ENCODE data around the gene TEDC2.

Gene TEDC2, protein sequence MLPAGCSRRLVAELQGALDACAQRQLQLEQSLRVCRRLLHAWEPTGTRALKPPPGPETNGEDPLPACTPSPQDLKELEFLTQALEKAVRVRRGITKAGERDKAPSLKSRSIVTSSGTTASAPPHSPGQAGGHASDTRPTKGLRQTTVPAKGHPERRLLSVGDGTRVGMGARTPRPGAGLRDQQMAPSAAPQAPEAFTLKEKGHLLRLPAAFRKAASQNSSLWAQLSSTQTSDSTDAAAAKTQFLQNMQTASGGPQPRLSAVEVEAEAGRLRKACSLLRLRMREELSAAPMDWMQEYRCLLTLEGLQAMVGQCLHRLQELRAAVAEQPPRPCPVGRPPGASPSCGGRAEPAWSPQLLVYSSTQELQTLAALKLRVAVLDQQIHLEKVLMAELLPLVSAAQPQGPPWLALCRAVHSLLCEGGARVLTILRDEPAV

DNA sequence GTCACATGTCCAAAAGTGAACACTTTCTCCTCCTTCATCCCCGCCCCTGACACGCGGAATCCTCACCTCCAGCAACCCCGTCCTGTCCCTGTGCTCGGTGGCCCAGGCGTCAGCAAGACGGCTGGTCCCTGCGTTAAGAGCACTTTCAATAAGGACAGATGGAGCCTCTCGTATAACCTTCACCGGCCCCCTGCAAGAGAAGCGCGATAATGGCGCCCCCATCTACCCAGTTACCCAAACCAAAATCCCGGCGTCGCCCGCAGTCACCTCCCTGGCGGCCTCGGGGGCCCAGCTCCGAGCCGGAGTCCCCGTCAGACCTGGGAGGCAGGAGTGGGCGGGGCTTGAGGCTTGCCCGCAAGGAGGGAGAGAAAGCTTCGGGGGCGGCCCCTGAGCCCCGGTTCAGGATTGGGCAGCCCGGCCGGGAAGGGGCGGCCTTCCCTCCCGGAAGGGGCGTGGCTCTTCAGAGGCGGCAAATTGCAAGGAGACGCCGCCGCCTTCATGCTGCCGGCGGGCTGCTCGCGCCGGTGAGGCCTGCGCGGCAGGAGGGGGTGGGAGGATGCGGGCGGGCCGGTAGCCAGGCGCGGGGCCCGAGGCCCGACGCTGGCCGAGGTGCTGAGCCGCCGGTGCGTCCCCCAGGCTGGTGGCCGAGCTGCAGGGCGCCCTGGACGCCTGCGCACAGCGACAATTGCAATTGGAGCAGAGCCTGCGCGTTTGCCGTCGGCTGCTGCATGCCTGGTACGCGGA, at the start of gene TEDC2:
TEDC2 (plus strand) TSS at position 463 of the 744 bp plus-strand sequence; CDS start at position 499, 36 bp downstream.
- TF ChIP-seq, protein P1, sequence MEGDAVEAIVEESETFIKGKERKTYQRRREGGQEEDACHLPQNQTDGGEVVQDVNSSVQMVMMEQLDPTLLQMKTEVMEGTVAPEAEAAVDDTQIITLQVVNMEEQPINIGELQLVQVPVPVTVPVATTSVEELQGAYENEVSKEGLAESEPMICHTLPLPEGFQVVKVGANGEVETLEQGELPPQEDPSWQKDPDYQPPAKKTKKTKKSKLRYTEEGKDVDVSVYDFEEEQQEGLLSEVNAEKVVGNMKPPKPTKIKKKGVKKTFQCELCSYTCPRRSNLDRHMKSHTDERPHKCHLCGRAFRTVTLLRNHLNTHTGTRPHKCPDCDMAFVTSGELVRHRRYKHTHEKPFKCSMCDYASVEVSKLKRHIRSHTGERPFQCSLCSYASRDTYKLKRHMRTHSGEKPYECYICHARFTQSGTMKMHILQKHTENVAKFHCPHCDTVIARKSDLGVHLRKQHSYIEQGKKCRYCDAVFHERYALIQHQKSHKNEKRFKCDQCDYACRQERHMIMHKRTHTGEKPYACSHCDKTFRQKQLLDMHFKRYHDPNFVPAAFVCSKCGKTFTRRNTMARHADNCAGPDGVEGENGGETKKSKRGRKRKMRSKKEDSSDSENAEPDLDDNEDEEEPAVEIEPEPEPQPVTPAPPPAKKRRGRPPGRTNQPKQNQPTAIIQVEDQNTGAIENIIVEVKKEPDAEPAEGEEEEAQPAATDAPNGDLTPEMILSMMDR (IDR thresholded peaks at IDR 0.05; ENCODE audit: low read depth, low read length, missing control alignments), result no peak
- peak within 1 kb of the TSS; percentile 57 for H3K4me3 ChIP-seq (replicated peaks; ENCODE audit: low read depth, low read length)
- DNase-seq (ENCODE audit: extremely low read depth, low read depth), result peak; percentile 68

DNA sequence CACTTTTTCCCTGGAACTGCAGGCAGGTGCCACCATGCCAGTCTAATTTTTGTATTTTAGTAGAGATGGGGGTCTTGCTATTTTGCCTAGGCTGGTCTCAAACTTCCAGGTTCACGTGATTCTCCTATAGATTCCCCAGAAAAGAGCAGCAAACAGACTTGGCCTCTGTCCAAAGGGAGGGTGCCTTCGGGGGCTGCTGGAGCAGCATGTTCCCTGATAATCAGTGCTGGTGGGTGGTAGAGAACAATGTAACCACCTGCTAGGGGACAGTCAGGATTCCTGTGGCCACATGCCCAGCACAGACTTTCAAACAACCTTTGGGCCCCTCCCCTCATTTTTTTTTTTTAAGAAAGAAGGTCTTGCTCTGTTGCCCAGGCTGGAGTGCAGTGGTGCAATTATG, 44.8 kb upstream of the TEDC2 start:
- no peak for DNase-seq (ENCODE audit: extremely low read depth, low read depth)
- no peak overlapping the region for H3K4me3 ChIP-seq (replicated peaks; ENCODE audit: low read depth, low read length)
- TF ChIP-seq, protein P1 (IDR thresholded peaks at IDR 0.05; ENCODE audit: low read depth, low read length, missing control alignments), result no peak

DNA sequence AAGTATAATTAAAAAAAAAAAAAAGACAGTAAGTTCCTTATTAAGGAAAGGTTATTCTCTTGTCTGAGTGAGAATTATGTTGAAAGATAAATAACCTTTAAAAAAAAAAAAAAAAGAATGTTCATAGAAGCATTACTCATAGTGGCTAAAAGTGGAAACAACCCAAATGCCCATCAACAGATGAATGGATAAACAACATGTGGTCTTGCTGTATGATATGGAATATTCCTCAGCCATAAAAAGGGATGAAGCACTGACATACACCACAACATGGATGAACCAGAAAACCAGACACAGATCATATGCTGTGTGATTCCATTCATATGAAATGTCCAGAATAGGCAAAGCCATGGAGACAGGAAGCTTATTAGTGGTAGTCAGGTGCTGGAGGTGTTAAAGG, 39.9 kb upstream of the TEDC2 start:
- no peak for DNase-seq (ENCODE audit: extremely low read depth, low read depth)
- TF ChIP-seq, protein P1 (IDR thresholded peaks at IDR 0.05; ENCODE audit: low read depth, low read length, missing control alignments), result no peak
- H3K4me3 ChIP-seq (replicated peaks; ENCODE audit: low read depth, low read length), result no peak overlapping the region

DNA sequence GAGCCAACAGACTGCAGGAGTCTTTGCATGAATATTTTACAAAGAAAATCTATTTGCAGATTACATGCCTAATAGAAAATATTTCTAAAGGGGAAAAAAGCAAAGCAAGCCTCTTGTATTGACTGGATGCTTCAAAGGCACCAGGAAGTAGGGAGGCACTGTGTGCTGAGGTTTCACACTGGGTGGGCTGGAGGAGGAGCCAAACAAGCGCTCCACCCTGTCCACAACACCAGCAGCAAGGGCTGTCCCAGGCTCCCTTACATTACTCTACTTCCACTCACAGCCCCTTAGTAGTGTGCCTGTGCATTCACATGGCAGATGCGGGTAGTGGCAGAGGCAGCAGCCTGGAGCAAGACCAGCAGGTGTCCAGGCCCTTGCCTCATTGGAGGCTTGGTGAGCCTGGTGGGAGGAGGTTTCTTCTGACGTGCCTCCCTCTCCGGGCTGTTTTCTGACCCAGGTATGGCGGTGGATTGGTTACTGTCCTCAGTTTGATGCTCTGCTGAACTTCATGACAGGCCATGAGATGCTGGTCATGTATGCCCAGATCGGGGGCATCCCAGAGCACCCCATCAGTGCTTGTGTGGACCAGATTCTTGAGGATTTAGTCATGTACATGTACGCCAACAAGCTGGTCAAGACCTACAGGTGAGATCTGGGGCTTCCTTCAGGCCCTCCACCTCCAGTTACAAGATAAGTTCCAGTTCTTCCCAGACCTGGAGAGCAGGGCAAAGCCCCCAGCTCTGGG, 37.6 kb upstream of the TEDC2 start:
- no peak overlapping the region for H3K4me3 ChIP-seq (replicated peaks; ENCODE audit: low read depth, low read length)
- TF ChIP-seq, protein P1 (IDR thresholded peaks at IDR 0.05; ENCODE audit: low read depth, low read length, missing control alignments), result no peak
- no peak for DNase-seq (ENCODE audit: extremely low read depth, low read depth)

DNA sequence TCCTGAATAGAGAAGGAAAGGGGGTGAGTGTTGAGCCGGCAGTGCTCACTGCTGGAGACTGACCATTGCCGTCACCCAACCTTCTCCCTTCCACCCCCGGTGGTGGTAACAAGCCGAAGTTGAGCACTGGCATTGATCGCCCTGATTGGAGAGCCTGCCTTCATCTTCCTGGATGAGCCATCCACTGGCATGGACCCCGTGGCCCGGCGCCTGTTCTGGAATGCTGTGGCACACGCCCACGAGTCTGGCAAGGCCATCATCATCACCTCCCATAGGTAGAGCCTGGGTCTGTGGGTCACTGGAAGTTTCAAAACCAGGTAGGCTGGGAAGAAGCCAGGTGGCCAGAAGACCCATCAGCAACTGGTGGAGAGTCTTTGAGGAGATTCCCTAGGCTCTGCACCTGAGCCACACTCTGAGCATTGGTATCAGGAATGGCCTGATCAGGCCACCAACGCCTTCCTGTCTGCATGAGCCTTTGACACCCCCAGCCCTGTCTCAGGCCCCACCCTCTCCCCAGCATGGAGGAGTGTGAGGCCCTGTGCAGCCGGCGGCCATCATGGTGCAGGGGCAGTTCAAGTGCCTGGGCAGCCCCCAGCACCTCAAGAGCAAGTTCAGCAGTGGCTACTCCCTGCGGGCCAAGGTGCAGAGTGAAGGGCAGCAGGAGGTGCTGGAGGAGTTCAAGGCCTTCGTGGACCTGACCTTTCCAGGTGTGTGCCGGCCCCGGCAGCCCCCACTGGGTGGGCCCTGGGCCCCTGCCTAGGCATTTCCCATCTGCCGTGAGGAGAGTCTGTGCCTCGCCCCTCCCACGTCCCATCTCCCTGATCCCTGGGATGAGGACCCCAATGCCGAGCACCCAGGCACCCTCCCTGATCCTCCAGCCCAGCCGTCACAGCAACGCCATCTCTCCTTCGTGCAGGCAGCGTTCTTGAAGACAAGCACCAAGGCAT, 35.6 kb upstream of the TEDC2 start:
- TF ChIP-seq, protein P1 (IDR thresholded peaks at IDR 0.05; ENCODE audit: low read depth, low read length, missing control alignments), result no peak
- H3K4me3 ChIP-seq (replicated peaks; ENCODE audit: low read depth, low read length), result no peak overlapping the region

More for the DNA sequence above, 35.6 kb upstream of the TEDC2 start:
- DNase-seq (ENCODE audit: extremely low read depth, low read depth), result no peak
